Measurements from ENCODE around the gene WDR46.

DNA sequence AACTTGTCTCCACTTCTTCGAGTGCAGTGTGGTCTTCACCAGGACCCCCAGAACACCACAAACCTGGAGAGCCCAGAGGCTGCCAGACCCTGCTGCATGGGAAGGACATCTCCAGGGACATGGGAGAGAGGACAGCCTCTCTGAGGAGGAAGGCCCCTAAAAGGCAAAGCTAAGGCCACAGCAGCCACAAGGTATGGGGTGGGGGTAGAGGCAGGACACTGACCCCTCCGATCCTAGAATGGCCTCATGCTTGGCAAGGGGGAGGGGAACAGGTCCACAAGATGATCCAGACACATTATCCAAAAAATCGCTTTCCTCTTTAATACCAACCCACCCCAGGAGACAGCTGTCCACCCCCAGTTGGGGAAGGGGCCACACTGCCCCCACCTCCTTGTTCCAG lies 10.2 kb downstream of the WDR46 start:
- TF ChIP-seq, protein P1, sequence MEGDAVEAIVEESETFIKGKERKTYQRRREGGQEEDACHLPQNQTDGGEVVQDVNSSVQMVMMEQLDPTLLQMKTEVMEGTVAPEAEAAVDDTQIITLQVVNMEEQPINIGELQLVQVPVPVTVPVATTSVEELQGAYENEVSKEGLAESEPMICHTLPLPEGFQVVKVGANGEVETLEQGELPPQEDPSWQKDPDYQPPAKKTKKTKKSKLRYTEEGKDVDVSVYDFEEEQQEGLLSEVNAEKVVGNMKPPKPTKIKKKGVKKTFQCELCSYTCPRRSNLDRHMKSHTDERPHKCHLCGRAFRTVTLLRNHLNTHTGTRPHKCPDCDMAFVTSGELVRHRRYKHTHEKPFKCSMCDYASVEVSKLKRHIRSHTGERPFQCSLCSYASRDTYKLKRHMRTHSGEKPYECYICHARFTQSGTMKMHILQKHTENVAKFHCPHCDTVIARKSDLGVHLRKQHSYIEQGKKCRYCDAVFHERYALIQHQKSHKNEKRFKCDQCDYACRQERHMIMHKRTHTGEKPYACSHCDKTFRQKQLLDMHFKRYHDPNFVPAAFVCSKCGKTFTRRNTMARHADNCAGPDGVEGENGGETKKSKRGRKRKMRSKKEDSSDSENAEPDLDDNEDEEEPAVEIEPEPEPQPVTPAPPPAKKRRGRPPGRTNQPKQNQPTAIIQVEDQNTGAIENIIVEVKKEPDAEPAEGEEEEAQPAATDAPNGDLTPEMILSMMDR (IDR thresholded peaks at IDR 0.05; ENCODE audit: control extremely low read depth in 1 of 3, insufficient read depth in 1 of 3, low read depth in 1 of 3, low read length in 3 of 3) = no peak
- no peak for TF ChIP-seq PHF8 (conservative IDR thresholded peaks at IDR 0.05; ENCODE audit: low read depth, low read length)
- TF ChIP-seq HDAC6 (IDR thresholded peaks at IDR 0.05; ENCODE audit: low read depth, low read length) = no peak
- no peak for TF ChIP-seq RAD21 (IDR thresholded peaks at IDR 0.05 in 1 of 2, conservative IDR thresholded peaks at IDR 0.05 in 1 of 2; ENCODE audit: low read depth in 2 of 2, low read length in 2 of 2)
